Hematopoietic multipotent progenitor cell (in vitro differentiated cells): ENCODE results near the gene UGGT2. TPM values are rescaled to one million over a fixed set of nuclear protein-coding genes. Genes with fewer than 3 reads are reported as not detected.
"Not testable (repeated sequence)": the region's sequence is repeated elsewhere in the genome, so short reads cannot be mapped to it uniquely, and the experiment has no call there.

Source experiments
- DNase-seq, 3 donors: peaks; one replicate each; pipeline ENCODE4 v3.0.0-alpha.2; 2011 to 2015; ENCODE audit warnings: low read depth in 2 of 3, low spot score in 2 of 3
- total RNA-seq: library from RNA; depleted of rRNA; stranded (reverse); fragments of >200 nt; gene quantifications from one replicate; pipeline ENCODE4 v1.2.3, GENCODE V29; 2012

The UGGT2 gene
- total RNA-seq, 1 donor = 6.5 TPM

DNA sequence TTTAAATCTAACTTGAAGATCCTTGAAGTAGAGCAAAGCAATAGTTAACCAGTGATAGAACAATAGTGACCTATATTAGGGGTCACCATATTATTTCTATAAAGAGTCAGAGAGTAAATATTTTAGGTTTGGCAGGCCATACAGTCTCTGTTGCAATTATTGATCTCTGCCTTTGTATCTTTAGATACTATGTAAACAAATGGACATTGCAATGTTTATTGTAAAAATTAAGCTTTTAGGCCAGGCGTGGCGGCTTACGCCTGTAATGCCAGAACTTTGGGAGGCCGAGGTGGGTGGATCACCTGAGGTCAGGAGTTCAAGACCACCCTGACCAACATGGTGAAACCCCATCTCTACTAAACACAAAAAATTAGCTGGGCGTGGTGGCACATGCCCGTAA lies 80.5 kb downstream of the UGGT2 start:
- DNase-seq = not testable (repeated sequence)

DNA sequence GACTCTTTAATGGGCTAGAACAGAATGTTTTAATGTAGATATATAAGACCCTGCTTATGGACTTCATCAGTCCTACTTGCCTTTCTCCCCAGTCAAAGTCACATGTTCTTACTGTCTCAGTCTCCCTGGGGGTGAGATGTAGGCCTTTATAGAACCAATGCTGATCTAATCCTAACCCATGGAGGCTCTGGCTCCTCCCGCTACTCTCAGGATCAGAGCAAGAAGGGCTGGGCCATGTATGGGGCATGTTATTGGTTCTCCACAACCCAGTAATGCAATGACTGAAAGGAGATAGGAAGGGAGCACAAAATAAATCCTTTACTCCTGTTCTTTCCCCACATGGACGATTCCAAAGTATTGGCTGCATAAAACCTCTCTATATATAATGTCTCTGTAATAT lies 82.3 kb downstream of the UGGT2 start:
- no peak for DNase-seq

DNA sequence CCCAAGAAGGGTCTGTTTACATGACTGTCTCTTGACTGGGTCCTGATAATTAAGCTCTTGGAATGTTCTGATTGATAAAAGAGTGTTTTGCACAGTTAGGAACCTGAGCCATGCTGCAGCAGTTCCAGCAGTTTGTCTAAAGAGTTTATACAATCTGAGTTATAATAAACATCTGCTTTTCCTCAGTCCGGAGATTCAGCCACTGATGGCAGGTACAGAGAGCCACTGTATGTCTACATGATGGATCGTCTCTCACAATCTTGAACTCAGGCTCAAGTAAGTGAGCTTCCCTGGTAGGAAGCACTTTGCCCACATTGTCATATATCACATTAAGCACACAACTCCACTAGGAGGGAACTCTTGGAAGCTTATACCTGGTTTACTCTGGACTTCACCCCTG lies 84.3 kb downstream of the UGGT2 start:
- DNase-seq = no peak

DNA sequence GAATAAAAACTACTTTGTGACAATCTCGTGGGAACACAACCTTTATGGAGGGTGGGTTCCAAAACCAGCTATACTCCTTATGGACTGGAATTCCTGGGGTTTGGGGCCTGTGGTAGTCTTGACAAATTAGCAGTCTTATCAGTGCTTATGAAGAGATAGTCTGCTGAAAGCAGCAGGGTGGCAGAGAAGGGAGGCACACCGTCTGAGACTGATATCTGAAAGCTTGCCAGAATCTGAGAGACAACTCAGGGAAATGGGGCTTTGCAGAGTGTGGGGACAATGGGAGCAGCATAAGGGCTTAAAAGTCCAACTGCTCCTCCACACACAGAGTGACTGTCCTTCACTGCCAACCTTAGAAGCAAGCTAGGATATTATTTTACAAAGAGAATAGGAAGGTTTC lies 95.9 kb downstream of the UGGT2 start:
- no peak for DNase-seq

DNA sequence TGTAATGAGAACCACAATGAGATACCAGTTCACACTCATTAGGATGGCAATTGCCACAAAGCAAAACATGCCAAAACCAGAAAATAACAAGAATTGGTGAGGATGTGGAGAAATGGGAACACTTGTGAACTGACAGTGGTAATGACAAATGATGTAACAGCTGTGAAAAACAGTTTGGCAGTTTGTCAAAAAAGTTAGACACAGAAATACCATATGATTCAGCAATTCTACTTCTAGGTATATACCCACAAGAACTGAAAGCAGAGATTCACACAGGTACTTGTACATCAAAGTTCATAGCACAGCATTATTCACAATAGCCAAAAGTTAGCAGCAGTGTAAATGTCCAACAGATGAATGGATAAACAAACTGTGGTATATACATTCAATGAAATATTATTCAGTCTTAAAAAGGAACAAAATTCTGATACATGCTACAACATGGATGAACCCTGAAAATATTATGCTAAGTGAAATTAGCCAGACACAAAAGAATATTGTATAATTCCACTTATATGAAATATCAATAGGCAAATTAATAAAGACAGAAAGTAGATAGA lies 96.5 kb downstream of the UGGT2 start:
- no peak for DNase-seq

DNA sequence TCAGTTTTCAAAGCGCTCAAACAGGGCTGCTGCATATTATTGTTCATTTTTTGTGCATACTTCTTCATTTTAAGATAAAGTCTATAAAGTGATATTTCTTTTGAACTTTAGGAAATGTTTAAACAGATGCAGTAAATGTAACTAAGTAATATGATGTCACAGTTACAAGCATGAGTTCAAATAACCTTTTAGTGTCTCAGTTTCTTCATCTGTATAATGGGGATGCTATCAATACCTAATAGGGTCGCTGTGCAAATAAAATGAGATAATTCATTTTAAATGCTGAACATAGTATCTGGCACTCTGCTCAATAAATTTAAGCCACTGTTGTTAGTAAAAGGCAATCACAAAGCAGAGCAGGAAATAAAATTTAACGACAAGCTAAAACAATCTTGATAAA lies 97.5 kb downstream of the UGGT2 start:
- DNase-seq = no peak

DNA sequence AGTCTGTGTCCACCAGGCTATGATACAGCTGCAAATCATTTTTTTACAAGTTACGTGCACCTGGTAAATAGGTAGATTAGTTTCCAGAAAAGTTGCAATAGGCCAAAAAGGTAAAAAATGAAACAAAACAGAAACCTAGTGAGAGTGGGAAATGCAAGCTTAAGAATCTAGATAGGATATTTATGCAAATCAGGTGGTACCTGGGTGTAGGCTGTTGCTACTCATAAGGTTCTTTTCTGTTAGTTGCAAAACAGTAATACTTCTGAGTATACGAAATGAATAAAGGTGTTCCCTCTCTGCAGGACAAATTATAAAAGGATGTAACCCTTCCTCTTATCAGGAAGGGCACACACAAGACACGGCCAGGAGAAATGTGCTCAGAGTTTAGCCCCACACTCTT lies 97.9 kb downstream of the UGGT2 start:
- no peak for DNase-seq

DNA sequence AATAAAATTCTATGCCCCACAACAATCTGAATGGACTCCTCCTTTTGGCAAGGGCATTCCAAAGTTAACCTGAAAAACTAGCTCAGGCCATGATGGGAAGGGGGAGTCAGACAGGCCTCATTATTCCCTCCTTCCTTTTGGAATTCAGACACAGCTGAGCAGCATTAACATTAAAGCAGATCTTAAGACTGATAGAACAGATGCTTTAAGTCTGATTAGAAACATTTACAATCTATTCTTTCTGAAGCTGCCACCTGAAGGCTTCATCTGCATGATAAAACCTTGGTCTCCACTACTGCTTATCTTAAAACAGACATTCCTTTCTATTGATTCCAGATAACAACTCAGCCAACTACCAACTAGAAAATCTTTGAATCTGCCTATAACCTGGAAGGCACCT lies 98.9 kb downstream of the UGGT2 start:
- no peak for DNase-seq

DNA sequence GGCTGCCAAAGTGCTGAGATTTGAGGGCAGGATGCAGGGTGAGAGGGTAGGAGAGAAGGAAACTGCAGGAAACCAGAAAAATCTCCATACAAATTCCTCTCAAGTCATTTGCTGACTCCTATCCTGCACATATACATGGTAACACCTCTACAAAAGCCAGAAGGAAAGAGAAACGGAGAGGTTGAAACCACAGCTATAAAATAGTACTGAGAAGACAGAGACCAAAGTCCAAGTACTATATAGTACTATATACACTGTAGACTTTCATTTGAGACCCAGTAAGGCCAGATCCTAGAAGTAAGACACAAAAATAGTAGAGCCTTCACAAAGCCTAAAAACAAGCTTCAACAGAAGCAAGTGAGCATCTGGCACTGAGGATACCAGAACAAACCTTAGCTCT lies 103.1 kb downstream of the UGGT2 start:
- DNase-seq = no peak

DNA sequence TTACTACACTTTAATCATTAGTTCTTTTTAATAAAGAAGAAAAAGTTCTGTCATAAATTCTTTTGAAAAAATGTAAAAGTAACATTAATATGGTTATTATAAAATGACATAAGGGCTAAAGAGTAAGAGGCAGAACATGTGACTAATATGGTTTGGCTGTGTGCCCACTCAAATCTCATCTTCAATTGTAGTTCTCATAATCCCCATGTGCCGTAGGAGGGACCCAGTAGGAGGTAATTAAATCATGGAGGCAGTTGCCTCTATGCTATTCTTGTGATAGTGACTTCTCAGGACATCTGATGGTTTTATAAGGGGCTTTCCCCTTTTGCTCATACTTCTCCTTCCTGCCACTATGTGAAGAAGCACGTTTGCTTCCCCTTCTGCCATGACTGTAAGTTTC lies 104.5 kb downstream of the UGGT2 start:
- no peak for DNase-seq

DNA sequence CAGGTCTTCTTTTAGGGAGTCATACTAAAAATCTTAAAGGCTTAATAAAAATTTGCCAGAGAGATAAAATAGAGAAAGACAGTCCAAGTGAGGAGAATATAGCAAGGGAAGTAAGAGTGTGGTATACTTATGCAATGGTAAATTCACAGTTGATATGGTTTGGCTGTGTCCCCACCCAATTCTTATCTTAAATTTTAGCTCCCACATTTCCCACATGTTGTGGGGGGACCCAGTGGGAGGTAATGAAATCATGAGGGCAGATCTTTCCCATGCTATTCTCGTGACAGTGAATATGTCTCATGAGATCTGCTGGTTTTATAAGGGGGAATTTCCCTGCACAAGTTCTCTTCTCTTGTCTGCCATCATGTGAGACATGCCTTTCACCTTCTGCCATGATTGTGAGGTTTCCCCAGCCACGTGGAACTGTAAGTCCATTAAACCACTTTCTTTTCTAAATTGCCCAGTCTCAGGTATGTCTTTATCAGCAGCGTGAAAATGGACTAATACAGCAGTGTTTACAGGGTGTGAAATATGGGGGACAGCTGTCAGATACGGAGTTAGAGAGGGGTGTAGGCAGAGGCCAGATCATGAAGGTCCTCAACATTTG lies 115.4 kb downstream of the UGGT2 start:
- DNase-seq = no peak

DNA sequence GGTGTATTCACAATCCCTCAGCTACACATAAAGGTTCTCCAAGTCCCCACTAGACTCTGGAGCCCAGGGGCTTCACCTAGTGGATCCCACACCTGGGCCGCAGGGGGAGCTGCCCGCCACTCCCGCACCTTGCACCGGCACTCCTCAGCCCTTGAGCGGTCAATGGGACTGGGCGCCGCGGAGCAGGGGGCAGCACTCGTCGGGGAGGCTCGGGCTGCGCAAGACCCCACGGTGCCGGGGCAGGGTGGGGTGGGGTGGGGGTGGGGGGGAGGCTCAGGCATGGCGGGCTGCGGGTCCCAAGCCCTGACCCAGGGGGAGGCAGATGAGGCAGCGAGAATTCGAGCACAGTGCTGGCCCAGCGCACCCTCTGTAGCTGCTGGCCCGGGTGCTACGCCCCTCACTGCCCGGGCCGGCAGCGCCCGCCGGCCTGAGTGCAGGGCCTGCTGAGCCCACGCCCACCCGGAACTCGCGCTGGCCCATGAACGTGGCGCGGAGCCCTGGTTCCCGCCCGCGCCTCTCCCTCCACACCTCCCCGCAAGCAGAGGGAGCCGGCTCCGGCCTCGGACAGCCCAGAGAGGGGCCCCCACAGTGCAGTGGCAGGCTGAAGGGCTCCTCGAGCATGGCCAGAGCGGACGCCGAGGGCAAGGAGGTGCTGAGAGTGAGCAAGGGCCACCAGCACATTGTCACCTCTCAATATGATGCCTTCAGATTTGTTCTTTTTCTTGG lies 121.7 kb downstream of the UGGT2 start:
- DNase-seq = no peak

DNA sequence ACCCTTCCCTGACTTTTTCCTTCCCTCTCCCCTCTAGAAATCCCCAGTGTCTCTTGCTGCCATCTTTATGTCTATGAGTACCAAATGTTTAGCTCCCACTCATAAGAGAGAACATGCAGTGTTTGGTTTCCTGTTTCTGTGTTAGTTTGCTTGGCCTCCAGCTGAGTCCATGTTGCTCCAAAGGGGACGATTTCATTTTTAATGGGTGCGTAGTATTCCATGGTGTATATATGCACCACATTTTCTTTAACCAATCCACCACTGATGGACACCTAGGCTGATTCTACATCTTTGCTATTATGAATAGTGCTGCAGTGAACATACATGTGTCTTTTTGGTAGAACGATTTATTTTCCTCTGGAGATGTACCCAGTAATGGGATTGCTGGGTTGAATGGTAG lies 123.8 kb downstream of the UGGT2 start:
- DNase-seq = no peak

DNA sequence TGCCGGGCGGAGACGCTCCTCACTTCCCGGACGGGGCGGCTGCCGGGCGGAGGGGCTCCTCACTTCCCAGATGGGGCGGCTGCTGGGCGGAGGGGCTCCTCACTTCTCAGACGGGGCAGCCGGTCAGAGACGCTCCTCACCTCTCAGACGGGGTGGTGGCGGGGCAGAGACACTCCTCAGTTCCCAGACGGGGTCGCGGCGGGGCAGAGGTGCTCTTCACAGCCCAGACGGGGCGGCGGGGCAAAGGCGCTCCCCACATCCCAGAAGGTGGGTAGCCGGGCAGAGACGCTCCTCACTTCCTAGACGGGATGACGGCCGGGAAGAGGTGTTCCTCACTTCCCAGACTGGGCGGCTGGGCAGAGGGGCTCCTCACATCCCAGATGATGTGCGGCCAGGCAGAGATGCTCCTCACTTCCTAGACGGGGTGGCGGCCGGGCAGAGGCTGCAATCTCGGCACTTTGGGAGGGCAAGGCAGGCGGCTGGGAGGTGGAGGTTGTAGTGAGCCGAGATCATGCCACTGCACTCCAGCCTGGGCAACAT lies 124.8 kb downstream of the UGGT2 start:
- not testable (repeated sequence) for DNase-seq

DNA sequence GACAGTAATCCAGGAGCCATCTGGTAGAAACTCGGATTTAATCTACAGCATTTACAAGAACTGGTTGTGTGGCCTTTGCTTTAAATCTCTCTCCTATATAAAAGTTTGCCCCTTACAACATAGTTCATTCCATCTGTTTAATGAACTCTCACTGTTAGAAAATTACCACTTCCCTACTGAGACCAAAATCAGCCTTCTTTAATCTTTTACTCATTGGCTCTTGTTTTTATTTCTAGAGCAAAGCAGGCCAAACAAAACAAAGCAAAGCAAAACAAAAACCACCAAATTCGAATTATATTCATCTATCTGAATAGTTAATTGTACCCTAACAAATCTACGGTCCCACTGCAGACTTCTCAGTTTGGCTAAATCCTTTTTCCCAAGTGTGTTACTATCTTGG lies 127.0 kb downstream of the UGGT2 start:
- DNase-seq = no peak

DNA sequence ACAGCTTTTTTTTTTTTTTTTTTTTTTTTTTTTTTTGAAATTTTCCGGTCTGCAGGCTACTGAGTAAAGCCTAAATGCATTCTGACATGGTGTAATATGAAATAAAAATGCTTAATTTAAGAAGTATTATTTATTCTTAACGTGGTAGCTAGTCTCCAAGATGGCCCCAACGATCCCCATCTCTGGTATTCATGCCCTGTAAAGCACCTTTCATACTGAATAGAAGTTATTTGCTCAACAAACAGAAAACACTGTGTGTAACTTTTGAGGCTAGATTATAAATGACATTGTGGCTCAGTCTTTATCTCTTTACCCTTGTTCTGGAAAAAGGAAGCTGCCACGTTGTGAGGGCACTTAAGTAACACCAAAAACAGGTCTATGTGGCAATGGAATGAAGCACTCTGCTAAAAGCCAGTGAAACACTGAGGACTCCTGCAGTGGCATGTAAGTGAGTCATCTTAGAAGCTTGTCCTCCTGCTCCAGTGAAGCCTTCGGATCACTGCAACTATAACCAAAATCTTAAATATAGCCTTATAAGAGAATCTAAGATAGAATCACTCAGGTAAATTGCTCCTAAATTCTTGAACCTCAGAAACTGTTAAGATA lies 128.7 kb downstream of the UGGT2 start:
- no peak for DNase-seq

DNA sequence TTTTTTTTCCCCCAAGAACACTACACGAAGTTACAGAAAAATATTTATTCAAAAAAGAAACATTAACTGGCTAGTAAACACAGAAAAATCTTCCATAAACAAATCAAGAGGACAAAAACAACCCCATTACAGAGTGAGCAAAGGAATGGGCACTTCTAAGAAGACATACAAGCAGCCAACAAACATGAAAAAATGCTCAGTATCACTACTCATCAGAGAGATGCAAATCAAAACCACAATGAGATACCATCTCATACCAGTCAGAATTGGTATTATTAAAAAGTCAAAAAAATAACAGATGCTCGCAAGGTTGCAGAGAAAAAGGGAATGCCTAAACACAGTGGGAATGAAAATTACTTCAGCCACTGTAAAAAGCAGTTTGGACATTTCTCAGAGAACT lies 131.7 kb downstream of the UGGT2 start:
- DNase-seq = no peak

DNA sequence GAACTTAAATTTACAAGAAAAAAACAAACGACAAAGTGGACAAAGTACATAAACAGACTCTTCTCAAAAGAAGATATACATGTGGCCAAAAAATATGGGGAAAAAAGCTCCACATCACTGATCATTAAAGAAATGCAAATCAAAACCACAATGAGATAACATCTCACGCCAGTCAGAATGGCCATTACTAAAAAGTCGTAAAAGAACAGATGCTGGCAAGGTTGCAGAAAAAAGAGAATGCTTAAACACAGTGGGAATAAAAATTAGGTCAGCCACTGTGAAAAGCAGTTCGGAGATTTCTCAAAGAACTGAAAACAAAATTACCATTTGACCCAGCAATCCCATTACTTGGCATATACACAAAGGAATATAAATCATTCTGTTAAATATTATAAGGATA lies 132.7 kb downstream of the UGGT2 start:
- DNase-seq = no peak

DNA sequence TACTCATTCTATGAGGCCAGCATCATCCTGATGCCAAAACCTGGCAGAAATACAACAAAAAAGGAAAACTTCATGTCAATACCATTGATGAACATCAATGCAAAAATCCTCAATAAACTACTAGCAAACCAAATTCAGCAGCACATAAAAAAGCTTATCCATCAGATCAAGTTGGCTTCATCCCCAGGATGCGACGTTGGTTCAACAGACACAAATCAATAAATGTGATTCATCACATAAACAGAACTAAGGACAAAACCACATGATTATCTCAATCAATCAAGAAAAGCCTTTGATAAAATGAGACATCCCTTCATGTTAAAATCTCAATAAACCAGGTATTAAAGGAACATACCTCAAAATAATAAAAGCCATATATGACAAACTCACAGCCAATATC lies 134.3 kb downstream of the UGGT2 start:
- no peak for DNase-seq

DNA sequence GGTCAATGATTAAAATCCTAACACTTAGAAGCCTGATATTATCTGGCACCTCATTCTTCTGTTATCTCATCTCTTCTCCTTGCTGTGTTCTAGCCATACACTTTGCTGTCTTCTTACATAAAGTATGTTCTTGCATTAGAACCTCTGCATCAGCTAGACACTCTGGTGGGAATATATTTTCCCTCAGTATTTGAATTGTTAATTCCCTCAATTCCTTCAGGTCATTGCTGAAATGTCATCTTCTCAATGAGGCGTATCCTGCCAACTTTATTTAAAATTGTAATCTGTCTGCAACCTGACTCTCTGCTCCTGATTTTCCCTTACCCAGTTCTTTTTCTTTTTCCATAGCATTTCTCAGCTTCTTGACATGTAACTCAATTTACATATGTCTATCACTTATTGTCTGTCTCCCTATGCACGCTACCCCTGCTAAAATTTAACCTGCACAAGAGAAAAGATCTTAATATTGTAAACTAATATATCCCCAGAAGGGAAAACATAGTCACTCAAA lies 138.2 kb downstream of the UGGT2 start:
- DNase-seq = no peak

DNA sequence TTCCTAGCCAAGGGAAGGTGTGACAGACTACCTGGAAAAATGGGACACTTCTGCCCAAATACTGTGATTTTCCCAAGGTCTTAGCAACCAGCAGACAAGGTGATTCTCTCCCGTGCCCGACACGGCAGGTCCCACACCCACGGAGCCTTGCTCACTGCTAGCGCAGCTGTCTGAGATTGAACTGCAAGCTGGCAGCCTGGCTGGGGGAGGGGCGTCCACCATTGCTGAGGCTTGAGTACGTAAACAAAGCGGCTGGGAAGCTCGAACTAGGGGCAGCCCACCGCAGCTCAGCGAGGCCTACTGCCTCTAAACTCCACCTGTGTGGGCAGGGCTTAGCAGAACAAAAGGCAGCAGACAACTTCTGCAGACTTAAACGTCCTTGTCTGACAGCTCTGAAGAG lies 146.2 kb downstream of the UGGT2 start:
- no peak for DNase-seq

DNA sequence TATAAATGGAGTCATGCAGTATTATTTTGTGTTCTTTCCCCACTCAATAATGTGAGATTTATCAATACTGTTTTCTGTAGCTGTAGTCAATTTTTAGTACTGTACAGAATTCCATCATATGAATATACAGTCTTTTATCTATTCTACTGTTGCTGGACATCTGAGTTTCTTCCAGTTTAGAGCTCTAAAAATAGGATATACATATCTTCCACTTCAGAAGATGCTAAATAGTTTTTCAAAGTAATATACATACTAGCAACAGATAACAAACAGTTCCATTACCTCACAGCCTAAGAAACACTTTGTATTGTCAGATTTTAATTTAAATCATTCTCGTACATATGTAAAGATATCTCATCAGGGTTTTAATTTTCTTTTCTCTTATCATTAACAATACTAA lies 149.6 kb downstream of the UGGT2 start:
- DNase-seq = no peak
